H9 (cell line): Measurements from ENCODE around the gene FIBP. TPM values are rescaled to one million over a fixed set of nuclear protein-coding genes. Genes with fewer than 3 reads are reported as not detected.
A peak's percentile ranks its signal among the peaks of the same experiment; 100 is the strongest.
"Not testable (repeated sequence)": the region's sequence is repeated elsewhere in the genome, so short reads cannot be mapped to it uniquely, and the experiment has no call there.

Source experiments
- DNase-seq: peaks from one replicate; pipeline ENCODE4 v3.0.0-alpha.2; 2017
- H2AFZ ChIP-seq: one replicate; pipeline ENCODE4 v1.6.1; 2013; ENCODE audit warnings: mild to moderate bottlenecking, low read length, control low read depth, moderate library complexity
- H2AK5ac ChIP-seq: 2 replicates; pipeline ENCODE4 v1.6.1; 2013; ENCODE audit warnings: low read length, control low read depth, mixed read lengths; ENCODE audit not compliant: insufficient read length
- H2BK120ac ChIP-seq: one replicate; pipeline ENCODE4 v1.6.1; 2013; ENCODE audit warnings: low read depth, mild to moderate bottlenecking, low read length, control low read depth, inconsistent platforms; ENCODE audit not compliant: poor library complexity, severe bottlenecking
- H2BK12ac ChIP-seq: 2 replicates; pipeline ENCODE4 v1.6.1; 2013; ENCODE audit warnings: low read length, control low read depth, mixed read lengths, low read depth; ENCODE audit not compliant: insufficient read length
- H2BK15ac ChIP-seq: 2 replicates; pipeline ENCODE4 v1.6.1; 2013; ENCODE audit warnings: low read depth, low read length, control low read depth
- H2BK20ac ChIP-seq: one replicate; pipeline ENCODE4 v1.6.1; 2013; ENCODE audit warnings: low read depth, mild to moderate bottlenecking, low read length, control low read depth, inconsistent platforms; ENCODE audit not compliant: poor library complexity, severe bottlenecking
- H2BK5ac ChIP-seq: 2 replicates; pipeline ENCODE4 v1.6.1; 2013; ENCODE audit warnings: low read length, control low read depth, mixed read lengths; ENCODE audit not compliant: insufficient read length
- H3K14ac ChIP-seq: 2 replicates; pipeline ENCODE4 v1.6.1; 2013; ENCODE audit warnings: low read length, control low read depth; ENCODE audit not compliant: insufficient read depth
- H3K18ac ChIP-seq: 2 replicates; pipeline ENCODE4 v1.6.1; 2013; ENCODE audit warnings: low read depth, mild to moderate bottlenecking, mixed read lengths, low read length, control low read depth; ENCODE audit not compliant: insufficient read length
- H3K23ac ChIP-seq: 2 replicates; pipeline ENCODE4 v1.6.1; 2013; ENCODE audit warnings: low read length, control low read depth, mixed read lengths, low read depth; ENCODE audit not compliant: insufficient read length
- H3K23me2 ChIP-seq: 2 replicates; pipeline ENCODE4 v1.6.1; 2013; ENCODE audit warnings: low read depth, mild to moderate bottlenecking, mixed read lengths, low read length, control low read depth; ENCODE audit not compliant: insufficient read length, poor library complexity, severe bottlenecking
- H3K27ac ChIP-seq: 2 replicates; pipeline ENCODE4 v1.5.1; 2013; ENCODE audit warnings: low read length, control low read depth, mixed read lengths, low read depth; ENCODE audit not compliant: insufficient read length
- H3K27me3 ChIP-seq: 2 replicates; pipeline ENCODE4 v1.6.1; 2013; ENCODE audit warnings: low read length, control low read depth, inconsistent platforms; ENCODE audit not compliant: insufficient read depth
- H3K4ac ChIP-seq: 2 replicates; pipeline ENCODE4 v1.6.1; 2013; ENCODE audit warnings: low read depth, mild to moderate bottlenecking, control low read depth, inconsistent platforms, low read length, moderate library complexity
- H3K4me1 ChIP-seq: 2 replicates; pipeline ENCODE4 v1.6.1; 2013; ENCODE audit warnings: low read length, control low read depth, inconsistent platforms; ENCODE audit not compliant: insufficient read depth
- H3K4me2 ChIP-seq: 2 replicates; pipeline ENCODE4 v1.6.1; 2013; ENCODE audit warnings: low read length, control low read depth, mixed read lengths; ENCODE audit not compliant: insufficient read length, insufficient read depth
- H3K56ac ChIP-seq: 2 replicates; pipeline ENCODE4 v1.6.1; 2013; ENCODE audit warnings: low read depth, mild to moderate bottlenecking, mixed read lengths, low read length, control low read depth; ENCODE audit not compliant: insufficient read length
- H3K79me1 ChIP-seq: 2 replicates; pipeline ENCODE4 v1.6.1; 2013; ENCODE audit warnings: low read depth, mild to moderate bottlenecking, moderate library complexity, low read length, control low read depth, inconsistent platforms; ENCODE audit not compliant: insufficient read depth, poor library complexity, severe bottlenecking
- H3K79me2 ChIP-seq: 2 replicates; pipeline ENCODE4 v1.6.1; 2013; ENCODE audit warnings: low read length, control low read depth, inconsistent platforms; ENCODE audit not compliant: insufficient read depth
- H3K9ac ChIP-seq: 2 replicates; pipeline ENCODE4 v1.6.1; 2013; ENCODE audit warnings: low read length, control low read depth, mixed read lengths; ENCODE audit not compliant: insufficient read length; ENCODE audit errors: extremely low read depth
- H3K9me3 ChIP-seq: one replicate; pipeline ENCODE4 v1.6.1; 2013; ENCODE audit warnings: low read depth, low read length, inconsistent platforms; ENCODE audit not compliant: control insufficient read depth
- H3T11ph ChIP-seq: one replicate; pipeline ENCODE4 v1.6.1; 2013; ENCODE audit warnings: mild to moderate bottlenecking, low read length, control low read depth, inconsistent platforms
- H4K20me1 ChIP-seq: one replicate; pipeline ENCODE4 v1.6.1; 2013; ENCODE audit not compliant: control insufficient read depth, insufficient read length, insufficient read depth
- H4K5ac ChIP-seq: 2 replicates; pipeline ENCODE4 v1.6.1; 2013; ENCODE audit warnings: low read depth, mild to moderate bottlenecking, mixed read lengths, low read length, control low read depth; ENCODE audit not compliant: insufficient read length
- H4K8ac ChIP-seq: replicated peaks from 2 replicates; pipeline ENCODE4 v1.6.1; 2013; ENCODE audit warnings: low read length, control low read depth, mixed read lengths, low read depth; ENCODE audit not compliant: insufficient read length
- H4K91ac ChIP-seq: 2 replicates; pipeline ENCODE4 v1.6.1; 2013; ENCODE audit warnings: low read depth, mild to moderate bottlenecking, moderate library complexity, mixed read lengths, low read length, control low read depth; ENCODE audit not compliant: insufficient read length
- H3K27ac Mint-ChIP-seq, 3 experiments: 2 replicates in 2 of 3; 3 replicates in 1 of 3; pipeline ENCODE4 v1.8.0; 2020 to 2021; ENCODE audit warnings: mixed read lengths in 3 of 3, mild to moderate bottlenecking in 1 of 3, moderate library complexity in 1 of 3
- H3K27me3 Mint-ChIP-seq: 2 replicates; pipeline ENCODE4 v1.8.0; 2021; ENCODE audit warnings: low read depth, mild to moderate bottlenecking, moderate library complexity, mixed read lengths
- H3K36me3 Mint-ChIP-seq, 3 experiments: 2 replicates in 2 of 3; 3 replicates in 1 of 3; pipeline ENCODE4 v1.8.0; 2020 to 2021; ENCODE audit warnings: low read depth in 3 of 3, mixed read lengths in 3 of 3; ENCODE audit not compliant: insufficient read depth in 1 of 3
- H3K4me1 Mint-ChIP-seq, 2 experiments: 2 replicates each; pipeline ENCODE4 v1.8.0; 2020; ENCODE audit warnings: mixed read lengths in 2 of 2
- H3K4me3 Mint-ChIP-seq, 2 experiments: 2 replicates in 1 of 2; 3 replicates in 1 of 2; pipeline ENCODE4 v1.8.0; 2020 to 2021; ENCODE audit warnings: mild to moderate bottlenecking in 2 of 2, mixed read lengths in 2 of 2, moderate library complexity in 1 of 2
- H3K9me3 Mint-ChIP-seq, 2 experiments: 2 replicates in 1 of 2; 3 replicates in 1 of 2; pipeline ENCODE4 v1.8.0; 2020; ENCODE audit warnings: mild to moderate bottlenecking in 2 of 2, mixed read lengths in 2 of 2, moderate library complexity in 1 of 2
- WGBS: extraction: QIAGEN DNeasy Blood & Tissue Kit; methylation state at CpG from one replicate; pipeline ENCODE4 v1.1.7; 2013; ENCODE audit warnings: missing lambda C conversion rate, low lambda C conversion rate, mixed read lengths; ENCODE audit not compliant: insufficient read length; ENCODE audit errors: extremely low coverage; 5-methylcytosine and 5-hydroxymethylcytosine counted together
- total RNA-seq: library from RNA; stranded (reverse); gene quantifications from 2 replicates; pipeline ENCODE4 v1.2.1, GENCODE V29; 2021
- TF ChIP-seq, protein P1 (sequence below): fragments of 200-600 bp; sonication (generic); conservative IDR thresholded peaks from 3 replicates; pipeline ENCODE4 v1.8.0; 2021; ENCODE audit warnings: antibody characterized with exemption, mild to moderate bottlenecking

FIBP gene
- total RNA-seq, 1 experiment from 2014 or later: 87.0 TPM

DNA sequence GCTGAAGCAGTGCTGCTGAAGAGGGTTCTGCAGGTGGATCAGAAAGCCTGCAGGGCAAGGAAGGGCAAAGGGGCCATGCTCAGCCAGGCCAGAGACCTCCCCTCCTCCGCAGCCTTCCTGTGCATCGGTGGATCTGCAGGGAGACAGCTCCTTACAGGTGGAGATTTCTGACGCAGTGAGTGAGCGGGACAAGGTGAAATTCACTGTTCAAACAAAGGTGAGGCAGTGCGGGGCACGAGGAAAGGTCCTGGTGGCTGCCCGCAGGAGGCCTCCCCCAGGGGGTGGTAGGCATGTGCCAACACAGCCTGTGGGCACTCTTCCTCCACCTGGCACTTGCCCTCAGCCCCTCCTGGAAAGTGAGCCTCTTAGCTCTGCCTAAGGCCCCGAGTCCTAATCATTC lies 38.9 kb downstream of the FIBP start:
- no peak overlapping the region; a peak in 1 of 5 replicates for H3K4me3 Mint-ChIP-seq
- H3T11ph ChIP-seq: no peak overlapping the region
- no peak overlapping the region for H4K5ac ChIP-seq
- H3K4ac ChIP-seq: no peak overlapping the region
- H2BK120ac ChIP-seq: no peak overlapping the region
- H4K8ac ChIP-seq: no peak overlapping the region
- no peaks in the 10 kb centered on the region for H3K27me3 ChIP-seq
- H3K4me1 ChIP-seq: no peaks in the 10 kb centered on the region
- H3K9me3 Mint-ChIP-seq: peaks cover 3 to 7% of the 10 kb centered on the region in 2 experiments; a peak in 2 of 5 replicates
- no peak for DNase-seq
- peaks cover 17% of the 10 kb centered on the region for H3K27me3 Mint-ChIP-seq
- H2AFZ ChIP-seq: no peak overlapping the region
- H3K56ac ChIP-seq: no peak overlapping the region
- no peak overlapping the region for H2BK12ac ChIP-seq
- no peak overlapping the region for H3K18ac ChIP-seq
- H2BK15ac ChIP-seq: no peak overlapping the region
- H4K20me1 ChIP-seq: no peaks in the 10 kb centered on the region
- no peaks in the 10 kb centered on the region for H3K23me2 ChIP-seq
- no peak overlapping the region for H3K14ac ChIP-seq
- TF ChIP-seq, protein P1, sequence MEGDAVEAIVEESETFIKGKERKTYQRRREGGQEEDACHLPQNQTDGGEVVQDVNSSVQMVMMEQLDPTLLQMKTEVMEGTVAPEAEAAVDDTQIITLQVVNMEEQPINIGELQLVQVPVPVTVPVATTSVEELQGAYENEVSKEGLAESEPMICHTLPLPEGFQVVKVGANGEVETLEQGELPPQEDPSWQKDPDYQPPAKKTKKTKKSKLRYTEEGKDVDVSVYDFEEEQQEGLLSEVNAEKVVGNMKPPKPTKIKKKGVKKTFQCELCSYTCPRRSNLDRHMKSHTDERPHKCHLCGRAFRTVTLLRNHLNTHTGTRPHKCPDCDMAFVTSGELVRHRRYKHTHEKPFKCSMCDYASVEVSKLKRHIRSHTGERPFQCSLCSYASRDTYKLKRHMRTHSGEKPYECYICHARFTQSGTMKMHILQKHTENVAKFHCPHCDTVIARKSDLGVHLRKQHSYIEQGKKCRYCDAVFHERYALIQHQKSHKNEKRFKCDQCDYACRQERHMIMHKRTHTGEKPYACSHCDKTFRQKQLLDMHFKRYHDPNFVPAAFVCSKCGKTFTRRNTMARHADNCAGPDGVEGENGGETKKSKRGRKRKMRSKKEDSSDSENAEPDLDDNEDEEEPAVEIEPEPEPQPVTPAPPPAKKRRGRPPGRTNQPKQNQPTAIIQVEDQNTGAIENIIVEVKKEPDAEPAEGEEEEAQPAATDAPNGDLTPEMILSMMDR: no peak
- no peaks in the 10 kb centered on the region for H3K9me3 ChIP-seq
- no peak overlapping the region for H3K23ac ChIP-seq
- H3K27ac ChIP-seq: no peak overlapping the region
- no peaks in the 10 kb centered on the region for H3K79me1 ChIP-seq
- no CpG with 5 or more reads among the region's 8 CpGs for WGBS
- H3K79me2 ChIP-seq: no peaks in the 10 kb centered on the region
- H2BK20ac ChIP-seq: no peak overlapping the region
- H2AK5ac ChIP-seq: no peak overlapping the region
- peaks cover 24 to 33% (median 25%) of the 10 kb centered on the region in 3 experiments for H3K36me3 Mint-ChIP-seq
- no peak overlapping the region for H3K4me2 ChIP-seq
- no peak overlapping the region for H2BK5ac ChIP-seq
- H3K4me1 Mint-ChIP-seq: peaks cover 8 to 14% of the 10 kb centered on the region in 2 experiments
- H3K27ac Mint-ChIP-seq: no peak overlapping the region; a peak in 1 of 7 replicates
- no peak overlapping the region for H3K9ac ChIP-seq
- no peak overlapping the region for H4K91ac ChIP-seq

DNA sequence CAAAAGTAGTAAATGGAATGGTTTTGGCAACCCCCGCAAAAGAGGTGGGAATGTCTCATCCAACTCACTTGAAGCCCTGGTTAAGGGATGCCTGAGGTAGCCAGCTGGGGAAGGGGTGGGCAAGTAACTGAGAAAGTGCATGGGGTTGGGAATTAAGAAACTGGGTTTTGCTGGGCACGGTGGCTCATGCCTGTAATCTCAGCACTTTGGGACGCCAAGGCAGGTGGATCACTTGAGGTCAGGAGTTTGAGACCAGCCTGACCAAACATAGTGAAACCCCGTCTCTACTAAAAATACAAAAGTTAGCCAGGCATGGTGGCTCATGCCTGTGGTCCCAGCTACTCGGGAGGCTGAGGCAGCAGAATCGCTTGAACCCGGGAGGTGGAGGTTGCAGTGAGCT lies 39.6 kb downstream of the FIBP start:
- WGBS: no CpG with 5 or more reads among the region's 7 CpGs
- H3K9me3 ChIP-seq, H3K9me3 Mint-ChIP-seq: not testable (repeated sequence)

More for the DNA sequence above, 39.6 kb downstream of the FIBP start:
- H3K36me3 Mint-ChIP-seq: peaks cover 17 to 26% (median 18%) of the 10 kb centered on the region in 3 experiments
- H3K4me3 Mint-ChIP-seq: peak overlapping the region in 1 of 2 experiments; percentile 38; a peak in 1 of 5 replicates
- H3K56ac ChIP-seq, H3K23ac ChIP-seq, H2BK12ac ChIP-seq, H4K8ac ChIP-seq, DNase-seq, H3K23me2 ChIP-seq, H2BK120ac ChIP-seq, H3K14ac ChIP-seq, H3K79me2 ChIP-seq, H4K91ac ChIP-seq, H2BK5ac ChIP-seq, H3K9ac ChIP-seq, H2BK15ac ChIP-seq, H3K4me2 ChIP-seq, H3K4ac ChIP-seq, H3K27ac ChIP-seq, H3K27me3 ChIP-seq, H4K20me1 ChIP-seq, H3T11ph ChIP-seq, H2AK5ac ChIP-seq, H3K79me1 ChIP-seq, H3K4me1 ChIP-seq, H2BK20ac ChIP-seq, H3K27ac Mint-ChIP-seq, H4K5ac ChIP-seq, H3K18ac ChIP-seq, H2AFZ ChIP-seq: not testable (repeated sequence)
- H3K27me3 Mint-ChIP-seq: peaks cover 17% of the 10 kb centered on the region
- H3K4me1 Mint-ChIP-seq: peaks cover 8 to 14% of the 10 kb centered on the region in 2 experiments
